Measurements from ENCODE around the gene PTPRA. TPM values are rescaled to one million over a fixed set of nuclear protein-coding genes. Genes with fewer than 3 reads are reported as not detected.

Gene PTPRA
- total RNA-seq, 1 donor = 44.2 TPM

- Histone ChIP-seq H3K4me1 (ENCODE audit: insufficient read depth, low read length) (peaks cover 5% of the 10 kb centered on the region), H3K4me3 (ENCODE audit: insufficient read depth, low read length) (no peak overlapping the region), H3K36me3 (ENCODE audit: insufficient read depth, low read length) (no peaks in the 10 kb centered on the region), H3K79me2 (ENCODE audit: insufficient read depth, low read length) (peaks cover 27% of the 10 kb centered on the region), H3K27me3 (ENCODE audit: insufficient read depth, low read length) (no peaks in the 10 kb centered on the region), H3K4me2 (ENCODE audit: insufficient read depth, low read length) (no peak overlapping the region), H3K27ac (ENCODE audit: low read depth, low read length) (no peak overlapping the region), H2AFZ (ENCODE audit: low read length) (no peak overlapping the region), H3K9me3 (ENCODE audit: low read depth, low read length) (no peaks in the 10 kb centered on the region), H4K20me1 (ENCODE audit: insufficient read depth, low read length) (peaks cover 16% of the 10 kb centered on the region)
- no peak for TF ChIP-seq CTCF (IDR thresholded peaks at IDR 0.05; ENCODE audit: extremely low read depth, low read depth, low read length)
- DNase-seq (ENCODE audit: insufficient read length, low spot score, missing footprints) = no peak
These were observed 27.7 kb upstream of the PTPRA start for GRCh38 chr20:2845607-2846006.

- Histone ChIP-seq H3K4me1 (ENCODE audit: insufficient read depth, low read length) (no peaks in the 10 kb centered on the region), H3K27me3 (ENCODE audit: insufficient read depth, low read length) (no peaks in the 10 kb centered on the region), H3K36me3 (ENCODE audit: insufficient read depth, low read length) (no peaks in the 10 kb centered on the region), H3K27ac (ENCODE audit: low read depth, low read length) (no peak overlapping the region), H4K20me1 (ENCODE audit: insufficient read depth, low read length) (peaks cover 20% of the 10 kb centered on the region), H3K4me3 (ENCODE audit: insufficient read depth, low read length) (no peak overlapping the region), H3K4me2 (ENCODE audit: insufficient read depth, low read length) (no peak overlapping the region), H2AFZ (ENCODE audit: low read length) (no peak overlapping the region), H3K9me3 (ENCODE audit: low read depth, low read length) (no peaks in the 10 kb centered on the region), H3K79me2 (ENCODE audit: insufficient read depth, low read length) (peaks cover 21% of the 10 kb centered on the region)
- DNase-seq (ENCODE audit: insufficient read length, low spot score, missing footprints) = no peak
- no peak for TF ChIP-seq CTCF (IDR thresholded peaks at IDR 0.05; ENCODE audit: extremely low read depth, low read depth, low read length)
These were observed 26.6 kb upstream of the PTPRA start for GRCh38 chr20:2846698-2847097.

GRCh38 chr20:2847802-2848201, 25.5 kb upstream of the PTPRA start:
- no peak overlapping the region for H2AFZ ChIP-seq (ENCODE audit: low read length)
- H3K4me3 ChIP-seq (ENCODE audit: insufficient read depth, low read length) = no peak overlapping the region
- no peak for DNase-seq (ENCODE audit: insufficient read length, low spot score, missing footprints)
- peaks cover 24% of the 10 kb centered on the region for H4K20me1 ChIP-seq (ENCODE audit: insufficient read depth, low read length)
- H3K27me3 ChIP-seq (ENCODE audit: insufficient read depth, low read length) = no peaks in the 10 kb centered on the region
- H3K27ac ChIP-seq (ENCODE audit: low read depth, low read length) = no peak overlapping the region
- H3K36me3 ChIP-seq (ENCODE audit: insufficient read depth, low read length) = no peaks in the 10 kb centered on the region
- no peak overlapping the region for H3K4me2 ChIP-seq (ENCODE audit: insufficient read depth, low read length)
- peaks cover 16% of the 10 kb centered on the region for H3K79me2 ChIP-seq (ENCODE audit: insufficient read depth, low read length)
- H3K4me1 ChIP-seq (ENCODE audit: insufficient read depth, low read length) = peaks cover 4% of the 10 kb centered on the region
- TF ChIP-seq CTCF (IDR thresholded peaks at IDR 0.05; ENCODE audit: extremely low read depth, low read depth, low read length) = no peak
- H3K9me3 ChIP-seq (ENCODE audit: low read depth, low read length) = no peaks in the 10 kb centered on the region

- no peak overlapping the region for H2AFZ ChIP-seq (ENCODE audit: low read length)
- no peak for DNase-seq (ENCODE audit: insufficient read length, low spot score, missing footprints)
- H4K20me1 ChIP-seq (ENCODE audit: insufficient read depth, low read length) = peaks cover 25% of the 10 kb centered on the region
- H3K4me1 ChIP-seq (ENCODE audit: insufficient read depth, low read length) = peaks cover 4% of the 10 kb centered on the region
- no peak overlapping the region for H3K27ac ChIP-seq (ENCODE audit: low read depth, low read length)
- no peak overlapping the region for H3K4me3 ChIP-seq (ENCODE audit: insufficient read depth, low read length)
- H3K79me2 ChIP-seq (ENCODE audit: insufficient read depth, low read length) = peaks cover 5% of the 10 kb centered on the region
- H3K36me3 ChIP-seq (ENCODE audit: insufficient read depth, low read length) = no peaks in the 10 kb centered on the region
- H3K27me3 ChIP-seq (ENCODE audit: insufficient read depth, low read length) = no peaks in the 10 kb centered on the region
- H3K4me2 ChIP-seq (ENCODE audit: insufficient read depth, low read length) = no peak overlapping the region
- no peaks in the 10 kb centered on the region for H3K9me3 ChIP-seq (ENCODE audit: low read depth, low read length)
- no peak for TF ChIP-seq CTCF (IDR thresholded peaks at IDR 0.05; ENCODE audit: extremely low read depth, low read depth, low read length)
These were observed 23.8 kb upstream of the PTPRA start for GRCh38 chr20:2849529-2849928.
